IPS-18a (cell line): ENCODE measurements around the gene LRRC27.
"Not testable (repeated sequence)": the region's sequence is repeated elsewhere in the genome, so short reads cannot be mapped to it uniquely, and the experiment has no call there.

Source experiments
- H3K27ac ChIP-seq: one replicate; pipeline ENCODE4 v1.5.1; 2013; ENCODE audit warnings: low read length
- H3K27me3 ChIP-seq: one replicate; pipeline ENCODE4 v1.6.1; 2013; ENCODE audit warnings: mild to moderate bottlenecking, low read length; ENCODE audit not compliant: control insufficient read depth, insufficient read depth
- H3K36me3 ChIP-seq: one replicate; pipeline ENCODE4 v1.6.1; 2013; ENCODE audit warnings: low read depth, low read length; ENCODE audit not compliant: control insufficient read depth
- H3K4me1 ChIP-seq: one replicate; pipeline ENCODE4 v1.6.1; 2013; ENCODE audit warnings: low read depth, low read length; ENCODE audit not compliant: control insufficient read depth
- H3K4me3 ChIP-seq: one replicate; pipeline ENCODE4 v1.5.1; 2013; ENCODE audit warnings: low read length
- H3K9ac ChIP-seq: one replicate; pipeline ENCODE4 v1.6.1; 2013; ENCODE audit warnings: mild to moderate bottlenecking, low read length, moderate library complexity
- H3K9me3 ChIP-seq: one replicate; pipeline ENCODE4 v1.6.1; 2013; ENCODE audit warnings: low read depth, low read length; ENCODE audit not compliant: control insufficient read depth

Gene LRRC27

GRCh38 chr10:132310701-132311337 lies 21.2 kb upstream of the LRRC27 start:
- no peak overlapping the region for H3K27ac ChIP-seq
- peaks cover 45% of the 10 kb centered on the region for H3K27me3 ChIP-seq
- no peaks in the 10 kb centered on the region for H3K36me3 ChIP-seq
- H3K9ac ChIP-seq, result no peak overlapping the region
- no peak overlapping the region for H3K4me3 ChIP-seq
- no peaks in the 10 kb centered on the region for H3K9me3 ChIP-seq
- H3K4me1 ChIP-seq, result no peaks in the 10 kb centered on the region

GRCh38 chr10:132311338-132311939 lies 20.6 kb upstream of the LRRC27 start:
- no peak overlapping the region for H3K9ac ChIP-seq
- no peaks in the 10 kb centered on the region for H3K36me3 ChIP-seq
- no peak overlapping the region for H3K4me3 ChIP-seq
- H3K27ac ChIP-seq, result no peak overlapping the region
- H3K9me3 ChIP-seq, result no peaks in the 10 kb centered on the region
- peaks cover 39% of the 10 kb centered on the region for H3K27me3 ChIP-seq
- H3K4me1 ChIP-seq, result no peaks in the 10 kb centered on the region

GRCh38 chr10:132313305-132313704 lies 18.7 kb upstream of the LRRC27 start:
- Histone ChIP-seq H3K9me3 (no peaks in the 10 kb centered on the region), H3K36me3 (no peaks in the 10 kb centered on the region), H3K4me3 (no peak overlapping the region), H3K9ac (no peak overlapping the region), H3K27ac (no peak overlapping the region), H3K4me1 (no peaks in the 10 kb centered on the region), H3K27me3 (peaks cover 30% of the 10 kb centered on the region)

- Histone ChIP-seq H3K27ac (no peak overlapping the region), H3K9me3 (no peaks in the 10 kb centered on the region), H3K4me1 (no peaks in the 10 kb centered on the region), H3K27me3 (peaks cover 26% of the 10 kb centered on the region), H3K4me3 (no peak overlapping the region), H3K9ac (no peak overlapping the region), H3K36me3 (no peaks in the 10 kb centered on the region)
Observed at GRCh38 chr10:132313865-132314264, 18.1 kb upstream of the LRRC27 start.

- Histone ChIP-seq H3K4me1 (no peaks in the 10 kb centered on the region), H3K27ac (no peak overlapping the region), H3K27me3 (peaks cover 21% of the 10 kb centered on the region), H3K36me3 (no peaks in the 10 kb centered on the region), H3K4me3 (no peak overlapping the region), H3K9me3 (no peaks in the 10 kb centered on the region), H3K9ac (no peak overlapping the region)
Observed at GRCh38 chr10:132314336-132314735, 17.7 kb upstream of the LRRC27 start.

GRCh38 chr10:132314881-132315280 lies 17.1 kb upstream of the LRRC27 start:
- H3K4me1 ChIP-seq, H3K4me3 ChIP-seq, H3K36me3 ChIP-seq, H3K9me3 ChIP-seq, H3K9ac ChIP-seq, H3K27ac ChIP-seq: not testable (repeated sequence)
- peaks cover 15% of the 10 kb centered on the region for H3K27me3 ChIP-seq

GRCh38 chr10:132316133-132316532 lies 15.9 kb upstream of the LRRC27 start:
- no peaks in the 10 kb centered on the region for H3K9me3 ChIP-seq
- no peaks in the 10 kb centered on the region for H3K4me1 ChIP-seq
- H3K9ac ChIP-seq, result no peak overlapping the region
- no peak overlapping the region for H3K4me3 ChIP-seq
- no peaks in the 10 kb centered on the region for H3K36me3 ChIP-seq
- no peak overlapping the region for H3K27ac ChIP-seq
- peaks cover 3% of the 10 kb centered on the region for H3K27me3 ChIP-seq

GRCh38 chr10:132317477-132317876 lies 14.5 kb upstream of the LRRC27 start:
- not testable (repeated sequence) for H3K9me3 ChIP-seq, H3K36me3 ChIP-seq, H3K27me3 ChIP-seq, H3K4me3 ChIP-seq, H3K4me1 ChIP-seq, H3K9ac ChIP-seq, H3K27ac ChIP-seq

GRCh38 chr10:132319853-132320653 lies 11.9 kb upstream of the LRRC27 start:
- Histone ChIP-seq H3K9me3 (no peaks in the 10 kb centered on the region), H3K36me3 (no peaks in the 10 kb centered on the region), H3K4me1 (no peaks in the 10 kb centered on the region), H3K9ac (no peak overlapping the region), H3K4me3 (no peak overlapping the region), H3K27ac (no peak overlapping the region), H3K27me3 (no peaks in the 10 kb centered on the region)

- Histone ChIP-seq H3K4me3 (no peak overlapping the region), H3K27me3 (no peaks in the 10 kb centered on the region), H3K4me1 (no peaks in the 10 kb centered on the region), H3K9me3 (no peaks in the 10 kb centered on the region), H3K27ac (no peak overlapping the region), H3K36me3 (no peaks in the 10 kb centered on the region), H3K9ac (no peak overlapping the region)
Observed at GRCh38 chr10:132320654-132321469, 11.1 kb upstream of the LRRC27 start.

GRCh38 chr10:132321726-132322125 lies 10.3 kb upstream of the LRRC27 start:
- no peak overlapping the region for H3K27ac ChIP-seq
- H3K9ac ChIP-seq, result no peak overlapping the region
- H3K9me3 ChIP-seq, result no peaks in the 10 kb centered on the region
- H3K4me1 ChIP-seq, result no peaks in the 10 kb centered on the region
- no peaks in the 10 kb centered on the region for H3K27me3 ChIP-seq
- H3K4me3 ChIP-seq, result no peak overlapping the region
- H3K36me3 ChIP-seq, result no peaks in the 10 kb centered on the region
